Smooth muscle cell of the brain vasculature (primary cell): ENCODE data around the gene MTNR1B.

ENCODE experiments used
- DNase-seq: peaks from one replicate; pipeline ENCODE4 v3.0.0-alpha.2; 2012; ENCODE audit warnings: low read depth, low spot score

MTNR1B gene

GRCh38 chr11:92978271-92979111 lies 9.0 kb downstream of the MTNR1B start:
- no peak for DNase-seq

DNA sequence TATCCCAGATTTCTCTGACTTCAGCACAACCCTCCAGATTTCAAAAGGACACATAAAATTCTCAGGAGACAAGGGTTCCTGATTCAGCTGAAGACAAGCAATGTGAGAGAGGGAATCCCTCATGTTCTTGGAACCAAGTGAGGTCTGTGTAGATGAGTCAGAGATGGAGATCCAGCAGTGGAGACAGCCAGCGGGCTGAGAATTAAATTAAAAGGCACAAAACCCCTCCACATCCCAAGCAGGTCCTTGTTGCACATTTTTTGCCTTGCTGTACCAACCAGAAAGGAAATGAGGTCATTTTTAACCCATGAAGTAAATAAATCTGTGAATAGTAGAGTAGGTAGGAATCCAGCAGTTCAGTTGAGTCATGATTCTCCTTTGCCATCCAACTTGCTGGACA lies 9.7 kb downstream of the MTNR1B start:
- no peak for DNase-seq

DNA sequence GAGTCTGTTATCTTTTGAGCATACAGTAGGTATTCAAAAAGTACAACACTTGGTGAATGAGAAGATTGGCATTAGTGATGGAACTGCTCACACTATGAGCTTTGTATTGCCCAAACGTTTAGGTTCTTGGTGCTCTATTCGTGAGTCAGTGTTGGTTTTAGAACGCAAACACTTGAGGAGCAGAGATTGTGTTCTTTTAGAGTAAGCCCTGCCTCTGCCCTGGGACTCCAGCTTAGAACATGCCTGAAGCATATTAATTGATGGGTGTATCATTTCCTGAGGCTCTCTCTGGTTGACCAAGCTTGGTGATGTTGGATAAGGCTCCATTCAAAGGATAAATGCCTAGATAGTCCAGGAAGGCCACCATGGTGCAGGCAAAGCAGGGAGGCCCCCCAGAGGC lies 10.9 kb downstream of the MTNR1B start:
- no peak for DNase-seq

- no peak for DNase-seq
Observed at GRCh38 chr11:92981508-92982043, 12.1 kb downstream of the MTNR1B start.

- DNase-seq, result no peak
Observed at GRCh38 chr11:92986585-92986984, 17.1 kb downstream of the MTNR1B start.

DNA sequence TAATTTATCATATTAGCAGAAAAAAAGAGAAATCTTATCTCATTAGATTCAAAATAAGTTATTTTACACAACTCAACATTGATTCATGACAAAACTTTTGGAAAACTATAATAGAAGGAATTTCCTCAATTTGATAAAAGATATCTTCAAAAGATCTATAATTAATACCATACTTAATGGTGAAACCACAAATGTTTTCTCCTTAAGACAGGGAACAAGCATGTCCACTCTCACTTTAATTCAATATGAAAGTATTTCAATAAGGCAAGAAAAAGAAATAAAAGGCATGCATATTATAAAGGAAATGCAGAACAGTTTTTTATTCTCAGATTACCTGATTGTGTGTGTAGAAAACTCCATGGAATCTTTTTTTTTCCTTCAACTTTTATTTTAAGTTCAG lies 23.6 kb downstream of the MTNR1B start:
- DNase-seq, result no peak

- DNase-seq, result no peak
Observed at GRCh38 chr11:93000511-93001476, 31.3 kb downstream of the MTNR1B start.

GRCh38 chr11:93001806-93002205 lies 32.4 kb downstream of the MTNR1B start:
- no peak for DNase-seq

- DNase-seq, result no peak
Observed at GRCh38 chr11:93002380-93002779, 32.9 kb downstream of the MTNR1B start.

DNA sequence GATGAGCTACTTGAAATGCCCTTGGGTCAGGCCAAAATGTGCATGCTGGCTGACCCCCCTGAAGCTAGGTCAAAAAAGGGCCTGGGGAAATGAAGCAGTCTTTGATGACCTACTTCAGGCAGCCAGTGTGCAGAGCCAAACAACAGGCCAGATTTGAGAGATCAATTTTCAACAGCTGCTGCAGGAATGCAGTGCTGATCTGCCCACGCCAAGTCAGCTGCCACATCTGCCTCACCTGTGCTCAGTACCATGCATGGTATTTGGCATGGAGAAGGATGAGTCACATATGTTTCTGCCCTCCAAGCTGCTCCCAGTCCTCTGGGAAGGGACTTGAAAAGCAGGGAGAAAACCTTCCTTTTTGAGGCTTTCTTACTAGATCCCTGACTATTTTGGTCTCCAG lies 35.8 kb downstream of the MTNR1B start:
- no peak for DNase-seq

DNA sequence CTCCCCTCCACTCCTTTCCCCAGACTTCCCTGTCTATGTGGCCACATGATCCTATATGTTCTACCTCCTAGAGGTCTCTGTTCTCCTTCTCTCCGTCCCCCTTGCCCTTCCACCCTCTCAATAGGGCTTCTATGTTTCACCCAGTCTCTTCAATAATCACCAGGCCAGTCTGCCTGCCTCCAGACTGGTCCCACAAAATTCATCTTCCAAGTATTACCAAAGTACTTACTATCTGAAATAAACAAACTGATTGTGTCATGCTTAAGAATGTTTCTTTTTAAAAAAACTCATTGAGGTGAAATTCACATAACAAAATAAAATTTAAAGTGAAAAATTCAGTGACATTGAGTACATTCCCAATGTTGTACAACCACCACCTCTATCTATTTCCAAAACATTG lies 44.2 kb downstream of the MTNR1B start:
- no peak for DNase-seq

DNA sequence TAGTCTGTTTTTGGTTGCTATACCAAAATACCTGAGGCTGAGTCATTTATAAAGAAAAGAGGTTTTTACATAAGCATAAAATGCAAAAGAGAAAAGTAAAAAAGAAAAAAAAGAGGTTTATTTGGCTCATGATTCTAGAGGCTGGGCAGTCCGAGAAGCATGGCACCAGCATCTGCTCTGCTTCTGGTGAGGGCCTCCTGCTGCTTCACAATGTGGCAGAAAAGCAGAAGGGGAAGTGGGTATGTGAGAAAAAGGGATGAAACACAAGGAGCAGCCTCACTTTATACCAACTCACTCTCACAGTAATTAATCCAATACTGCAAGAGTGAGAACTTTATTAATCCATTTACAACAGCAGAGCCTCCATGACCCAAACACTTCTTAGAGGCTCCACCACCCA lies 47.1 kb downstream of the MTNR1B start:
- no peak for DNase-seq

DNA sequence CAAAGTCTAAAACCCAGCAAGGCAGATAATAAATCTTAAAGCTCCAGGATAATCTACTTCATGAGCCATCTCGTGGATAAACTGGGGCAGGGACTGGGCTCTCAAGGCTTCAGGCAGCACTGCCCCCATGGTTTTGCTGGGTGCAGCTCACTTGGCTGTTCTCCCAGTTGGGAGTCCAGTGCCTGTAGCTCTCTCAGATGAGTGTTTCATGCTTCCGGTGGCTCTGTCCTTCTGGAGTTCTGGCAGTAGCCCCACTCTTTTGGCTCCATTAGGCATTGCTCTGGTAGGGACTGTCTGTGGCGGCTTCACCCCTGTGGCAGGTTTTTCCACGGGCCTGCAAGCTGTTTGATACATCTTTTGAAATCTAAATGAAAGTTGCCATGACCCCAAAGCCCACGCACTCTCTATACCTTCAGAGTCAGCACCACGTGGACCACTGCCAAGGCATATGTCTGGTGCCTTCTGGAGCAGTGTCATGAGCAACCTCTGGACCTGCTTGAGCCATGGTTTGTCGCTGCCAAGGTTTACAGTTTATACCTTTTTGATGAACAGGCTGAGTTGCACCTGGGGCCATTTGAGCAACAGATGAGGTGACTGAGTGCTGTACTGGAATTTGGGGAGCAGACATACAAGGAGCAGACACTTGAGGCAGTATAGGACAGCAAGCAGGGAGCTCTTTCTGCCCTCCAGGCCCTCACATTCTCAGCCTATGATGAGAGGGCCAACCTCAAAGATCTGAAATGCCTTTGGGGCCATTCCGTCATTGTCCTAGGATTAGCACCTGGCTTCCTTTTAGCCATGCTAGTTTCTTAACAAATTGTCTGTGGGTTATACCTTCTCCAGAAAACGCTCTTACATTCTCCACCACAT lies 48.6 kb downstream of the MTNR1B start:
- no peak for DNase-seq

- no peak for DNase-seq
Observed at GRCh38 chr11:93020248-93021046, 51.0 kb downstream of the MTNR1B start.

DNA sequence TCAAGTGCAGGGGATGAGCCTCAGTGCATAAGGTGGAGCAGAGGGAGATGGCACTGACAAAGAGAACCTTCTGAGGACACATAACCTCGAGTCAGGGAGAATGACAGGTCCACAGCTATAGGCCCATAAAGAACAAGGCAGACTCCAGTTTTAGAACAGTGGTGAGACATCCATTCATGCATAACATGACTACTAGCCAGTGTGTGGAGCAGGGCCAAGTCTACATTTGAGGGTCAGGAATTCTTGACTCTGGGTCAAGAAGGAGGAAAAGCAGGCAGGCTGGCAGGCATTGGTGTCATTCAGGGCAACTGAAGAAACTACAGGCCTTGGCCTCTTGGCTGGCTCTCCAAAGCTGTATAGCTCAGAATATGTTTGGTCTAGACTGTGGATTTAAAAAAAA lies 54.9 kb downstream of the MTNR1B start:
- no peak for DNase-seq

- no peak for DNase-seq
Observed at GRCh38 chr11:93025558-93026255, 56.3 kb downstream of the MTNR1B start.

- no peak for DNase-seq
Observed at GRCh38 chr11:93028960-93029522, 59.6 kb downstream of the MTNR1B start.

DNA sequence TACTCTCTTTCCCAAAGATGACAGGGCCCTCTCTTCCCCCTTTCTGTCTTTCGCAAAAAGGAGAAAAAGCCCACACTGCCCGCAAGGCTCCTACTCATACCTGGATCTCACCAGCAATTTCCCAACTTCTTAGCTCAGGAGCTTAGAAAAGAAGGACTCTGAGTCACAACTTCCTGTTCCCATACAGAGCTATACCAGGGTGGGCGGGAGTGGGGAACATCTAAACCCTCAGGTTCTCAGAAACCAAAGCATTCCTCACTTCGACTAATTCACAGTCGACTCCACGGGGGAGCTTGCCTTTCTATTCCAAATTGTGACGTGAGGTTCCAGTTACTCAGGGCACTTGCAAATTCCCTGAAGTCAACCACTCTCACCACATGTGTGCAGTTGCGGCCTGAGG lies 61.9 kb downstream of the MTNR1B start:
- DNase-seq, result no peak
